Breast epithelium (tissue), 3 donors: ENCODE measurements around the gene CHST8.

ENCODE experiments used
- CTCF ChIP-seq, 3 donors: fragments of 450-650 bp; IDR thresholded peaks; one replicate each; pipeline ENCODE4 v1.5.1; 2016 to 2017; ENCODE audit warnings: antibody characterized with exemption in 3 of 3, mild to moderate bottlenecking in 3 of 3, moderate library complexity in 3 of 3
- POLR2AphosphoS5 ChIP-seq, 3 donors: sonication (generic); formaldehyde crosslinking; IDR thresholded peaks; one replicate each; pipeline ENCODE4 v1.6.1; 2017; ENCODE audit warnings: antibody characterized with exemption in 3 of 3

- TF ChIP-seq CTCF (IDR thresholded peaks at IDR 0.05) (no peak), POLR2AphosphoS5 (IDR thresholded peaks at IDR 0.05) (no peak)
Observed at GRCh38 chr19:33821871-33822270, 200.1 kb downstream of the CHST8 start.
